Thyroid gland (tissue), 4 donors: ENCODE measurements around the gene RARG. TPM values are rescaled to one million over a fixed set of nuclear protein-coding genes. Genes with fewer than 3 reads are reported as not detected.

Source experiments
- DNase-seq, 2 donors: peaks; one replicate each; pipeline ENCODE4 v3.0.0-alpha.2; 2019
- H3K27ac ChIP-seq, 3 donors: fragments of 200-600 bp; sonication (generic); 1 replicate in 2 of 3; 2 replicates in 1 of 3; pipeline ENCODE4 v1.5.1; 2016 to 2019; ENCODE audit warnings: mild to moderate bottlenecking in 1 of 3, moderate library complexity in 1 of 3
- H3K27me3 ChIP-seq: fragments of 200-600 bp; sonication (generic); one replicate; pipeline ENCODE4 v1.5.1; 2019
- H3K36me3 ChIP-seq, 2 donors: fragments of 200-600 bp; sonication (generic); one replicate each; pipeline ENCODE4 v1.5.1; 2016 to 2019
- H3K4me1 ChIP-seq, 2 donors: fragments of 200-600 bp; sonication (generic); one replicate each; pipeline ENCODE4 v1.5.1; 2017 to 2019
- H3K4me3 ChIP-seq, 3 donors: fragments of 200-600 bp; sonication (generic); replicated peaks in 1 of 3; 1 replicate in 2 of 3; 2 replicates in 1 of 3; pipeline ENCODE4 v1.5.1; 2016; ENCODE audit warnings: mild to moderate bottlenecking in 1 of 3
- H3K9me3 ChIP-seq: fragments of 200-600 bp; sonication (generic); one replicate; pipeline ENCODE4 v1.5.1; 2017
- POLR2A ChIP-seq, 2 donors: fragments of 450-650 bp; IDR thresholded peaks; one replicate each; pipeline ENCODE4 v1.6.1; 2017; ENCODE audit warnings: antibody characterized with exemption in 2 of 2, mild to moderate bottlenecking in 2 of 2, moderate library complexity in 1 of 2
- WGBS, 2 donors: methylation state at CpG; one replicate each; pipeline ENCODE4 v1.1.5; 2017; 5-methylcytosine and 5-hydroxymethylcytosine counted together
- intact Hi-C: fragments of 100-400 bp; cut with DNase I; formaldehyde crosslinking; loops from one replicate; pipeline ENCODE4 v1.15.1; 2023
- total RNA-seq, 4 donors: library from RNA; depleted of rRNA; stranded (reverse); fragments of >200 nt; gene quantifications; one replicate each; pipeline ENCODE4 v1.2.3, GENCODE V29; 2016
- TF ChIP-seq, protein P1 (sequence below), 6 experiments: fragments of 200-600 bp in 3 of 6; fragments of 450-650 bp in 3 of 6; sonication (generic) in 3 of 6; IDR thresholded peaks; one replicate each; pipeline ENCODE4 v1.5.1; 2016 to 2019; ENCODE audit warnings: antibody characterized with exemption in 6 of 6, mild to moderate bottlenecking in 2 of 6, inconsistent platforms in 1 of 6, moderate library complexity in 1 of 6

RARG gene
- total RNA-seq, 4 donors from 2014 or later, result 13.6 to 27.7 (median 23.8) TPM

DNA sequence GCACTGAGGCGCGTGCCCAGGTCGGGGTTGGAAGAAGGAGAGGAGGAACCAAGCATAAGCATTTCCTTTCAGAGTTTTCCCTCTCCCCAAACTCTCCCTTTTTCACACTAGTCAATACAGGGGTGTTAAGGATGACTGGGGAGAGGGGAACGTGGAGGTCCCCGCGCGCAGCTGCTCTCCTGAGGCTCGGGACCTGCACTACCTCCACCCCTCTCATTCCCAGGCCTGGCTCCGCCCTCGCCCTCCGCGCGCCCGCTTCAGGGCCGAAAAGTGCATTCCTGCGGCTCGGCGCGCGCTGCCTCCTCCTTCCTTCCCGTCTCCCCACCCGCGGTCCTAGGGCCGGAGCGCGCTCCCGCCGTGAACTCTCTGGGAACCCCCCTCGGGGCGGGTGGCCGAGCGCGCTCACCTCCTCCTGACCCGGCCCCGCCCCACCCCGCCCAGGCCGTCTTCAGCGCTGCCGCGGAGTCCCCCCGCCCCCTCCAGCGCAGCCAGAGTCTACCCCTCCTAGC, 11.3 kb downstream of the RARG start:
- Histone ChIP-seq H3K4me3 (peak overlapping the region in 2 of 3 donors; percentile 16 to 60), H3K36me3 (no peaks in the 10 kb centered on the region), H3K27ac (peak overlapping the region; percentile 91 to 99 (median 98)), H3K9me3 (no peaks in the 10 kb centered on the region), H3K4me1 (peaks cover 31 to 70% of the 10 kb centered on the region in 2 donors), H3K27me3 (no peaks in the 10 kb centered on the region)
- intact Hi-C loops, result no loop called here
- no peak for TF ChIP-seq POLR2A (IDR thresholded peaks at IDR 0.05)
- TF ChIP-seq, protein P1, sequence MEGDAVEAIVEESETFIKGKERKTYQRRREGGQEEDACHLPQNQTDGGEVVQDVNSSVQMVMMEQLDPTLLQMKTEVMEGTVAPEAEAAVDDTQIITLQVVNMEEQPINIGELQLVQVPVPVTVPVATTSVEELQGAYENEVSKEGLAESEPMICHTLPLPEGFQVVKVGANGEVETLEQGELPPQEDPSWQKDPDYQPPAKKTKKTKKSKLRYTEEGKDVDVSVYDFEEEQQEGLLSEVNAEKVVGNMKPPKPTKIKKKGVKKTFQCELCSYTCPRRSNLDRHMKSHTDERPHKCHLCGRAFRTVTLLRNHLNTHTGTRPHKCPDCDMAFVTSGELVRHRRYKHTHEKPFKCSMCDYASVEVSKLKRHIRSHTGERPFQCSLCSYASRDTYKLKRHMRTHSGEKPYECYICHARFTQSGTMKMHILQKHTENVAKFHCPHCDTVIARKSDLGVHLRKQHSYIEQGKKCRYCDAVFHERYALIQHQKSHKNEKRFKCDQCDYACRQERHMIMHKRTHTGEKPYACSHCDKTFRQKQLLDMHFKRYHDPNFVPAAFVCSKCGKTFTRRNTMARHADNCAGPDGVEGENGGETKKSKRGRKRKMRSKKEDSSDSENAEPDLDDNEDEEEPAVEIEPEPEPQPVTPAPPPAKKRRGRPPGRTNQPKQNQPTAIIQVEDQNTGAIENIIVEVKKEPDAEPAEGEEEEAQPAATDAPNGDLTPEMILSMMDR (IDR thresholded peaks at IDR 0.05), result no peak
- WGBS, 2 donors, result 0 to 1% methylated on average over 24 to 27 of the region's 42 CpGs
- peak; percentile 96 for DNase-seq

DNA sequence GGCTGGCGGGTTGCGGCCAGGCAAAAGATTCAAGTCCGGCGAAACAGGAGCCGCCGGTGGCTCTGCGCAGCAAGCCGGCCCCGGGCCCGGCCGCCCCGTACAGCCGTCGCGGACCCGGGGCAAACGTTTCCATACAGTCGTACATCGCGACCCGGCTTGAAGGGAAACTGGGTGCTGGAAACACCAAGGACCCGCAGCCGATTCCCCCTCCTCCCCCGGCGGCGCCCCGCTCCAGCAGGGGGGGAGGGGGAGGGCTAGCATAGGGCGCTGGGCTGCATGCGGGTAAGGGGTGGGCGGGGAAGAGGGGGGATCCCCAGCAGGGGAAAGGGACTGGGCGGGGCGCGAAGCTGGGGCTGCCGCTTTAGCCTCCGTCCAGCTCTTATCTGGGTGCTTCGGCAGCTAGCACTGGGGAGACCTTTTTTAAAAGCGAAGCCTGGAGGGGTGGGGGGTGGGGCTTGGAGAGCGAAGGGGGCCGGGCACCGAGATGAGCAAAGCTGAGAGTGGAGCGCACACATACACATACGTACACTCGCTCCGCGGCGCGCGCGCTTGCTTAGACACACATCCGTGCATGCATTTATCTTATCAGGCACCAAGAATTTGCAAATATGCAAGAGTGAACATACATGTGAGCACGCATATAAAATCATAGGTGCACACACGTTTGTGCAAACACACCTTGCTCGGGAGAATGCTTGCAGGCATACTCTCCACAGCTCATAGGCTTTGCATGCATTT, 11.9 kb downstream of the RARG start:
- H3K4me1 ChIP-seq, result peaks cover 31 to 71% of the 10 kb centered on the region in 2 donors
- TF ChIP-seq, protein P1 (IDR thresholded peaks at IDR 0.05), result no peak
- no peak for TF ChIP-seq POLR2A (IDR thresholded peaks at IDR 0.05)
- peak; percentile 47 to 52 for DNase-seq

DNA sequence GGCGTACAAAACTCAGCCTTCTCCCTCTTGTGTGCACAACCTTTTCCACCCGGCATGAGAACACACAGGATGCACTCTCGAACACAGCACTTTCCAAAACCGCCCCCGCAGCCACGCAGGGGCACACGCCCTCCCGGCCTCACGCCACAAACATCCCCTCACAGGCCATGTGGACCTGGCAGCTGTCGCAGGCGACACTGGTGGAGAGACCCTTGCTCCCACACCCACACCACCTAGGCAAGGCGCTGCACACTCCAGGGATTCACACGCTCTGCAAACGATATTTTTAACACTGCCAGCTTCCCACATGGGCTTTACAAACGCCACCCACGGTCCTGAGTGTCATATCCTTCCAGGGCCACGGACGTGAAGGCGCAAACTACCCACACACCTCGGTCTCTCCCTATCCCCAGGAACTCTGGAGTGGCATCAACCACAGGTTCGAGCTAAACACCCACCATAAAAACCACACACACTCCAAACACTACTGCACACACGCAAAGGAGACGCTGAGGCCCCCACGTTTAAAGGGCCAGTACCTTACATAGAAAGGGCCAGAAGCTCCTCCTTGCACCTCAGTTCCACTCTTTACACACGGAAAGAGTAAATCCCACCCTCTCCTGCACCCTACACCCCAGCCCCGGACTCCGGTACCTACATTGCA, 12.6 kb downstream of the RARG start:
- WGBS, 2 donors, result 11 to 18% methylated on average over 26 to 27 of the region's 27 CpGs
- DNase-seq, result no peak
- peaks cover 25 to 68% of the 10 kb centered on the region in 2 donors for H3K4me1 ChIP-seq
- no peaks in the 10 kb centered on the region for H3K27me3 ChIP-seq
- intact Hi-C loops, result no loop called here
- H3K4me3 ChIP-seq, result peak overlapping the region; percentile 6 to 60 (median 6)
- no peak for TF ChIP-seq POLR2A (IDR thresholded peaks at IDR 0.05)
- TF ChIP-seq, protein P1 (IDR thresholded peaks at IDR 0.05), result no peak
- H3K9me3 ChIP-seq, result no peaks in the 10 kb centered on the region
- peaks cover 6 to 10% of the 10 kb centered on the region in 2 donors for H3K36me3 ChIP-seq
- H3K27ac ChIP-seq, result peak overlapping the region; percentile 35 to 98 (median 71)

More for the DNA sequence above, 11.9 kb downstream of the RARG start:
- intact Hi-C loops, result no loop called here
- no peaks in the 10 kb centered on the region for H3K27me3 ChIP-seq
- H3K9me3 ChIP-seq, result no peaks in the 10 kb centered on the region
- 0 to 1% methylated on average over 28 to 33 of the region's 53 CpGs for WGBS, 2 donors
- H3K36me3 ChIP-seq, result peaks cover 1 to 3% of the 10 kb centered on the region in 2 donors
- peak overlapping the region; percentile 6 to 60 (median 16) for H3K4me3 ChIP-seq
- peak overlapping the region; percentile 35 to 99 (median 98) for H3K27ac ChIP-seq

DNA sequence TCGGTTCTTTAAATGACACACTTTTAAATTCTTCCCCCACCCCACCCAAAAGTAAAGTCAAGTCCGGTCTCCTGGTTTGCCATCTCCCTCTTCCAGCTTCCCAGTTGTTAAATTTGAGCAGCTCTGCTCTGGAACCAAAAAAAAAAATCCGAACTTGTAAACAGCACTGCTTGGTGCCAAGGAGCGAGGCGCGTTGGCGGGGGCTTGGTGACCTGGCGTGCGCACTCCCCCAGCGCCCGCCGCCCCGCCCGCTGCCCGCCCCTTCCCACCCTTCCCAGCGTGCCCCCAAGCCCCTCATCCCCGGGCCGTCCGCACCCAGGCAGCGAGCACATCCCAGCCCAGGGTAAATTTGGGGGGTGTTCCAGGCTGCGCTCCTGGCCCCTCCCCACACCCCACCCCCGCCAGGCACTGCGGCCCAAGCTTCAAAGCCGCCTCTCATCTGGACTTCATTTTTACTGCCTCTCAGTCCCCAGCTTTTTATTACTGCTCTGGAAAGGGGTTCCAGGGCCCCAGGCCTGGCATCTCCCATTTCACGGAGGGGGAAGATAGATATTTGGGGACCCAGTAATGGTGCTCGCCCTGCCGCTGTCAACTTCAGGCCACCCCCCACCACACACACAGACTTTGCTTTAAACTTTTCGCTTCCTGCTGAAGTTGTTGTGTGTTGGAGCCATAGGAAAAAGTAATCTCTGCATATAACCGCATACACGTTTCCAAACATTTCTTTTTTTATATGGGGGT, 13.3 kb downstream of the RARG start:
- TF ChIP-seq, protein P1 (IDR thresholded peaks at IDR 0.05), result no peak
- no peak for TF ChIP-seq POLR2A (IDR thresholded peaks at IDR 0.05)
- intact Hi-C loops, result no loop called here
- WGBS, 2 donors, result 59 to 70% methylated on average over 24 to 28 of the region's 30 CpGs
- no peak for DNase-seq
- Histone ChIP-seq H3K36me3 (peaks cover 13% of the 10 kb centered on the region in 2 donors), H3K27ac (peak overlapping the region; percentile 35 to 98 (median 71)), H3K9me3 (no peaks in the 10 kb centered on the region), H3K27me3 (no peaks in the 10 kb centered on the region), H3K4me1 (peaks cover 20 to 61% of the 10 kb centered on the region in 2 donors), H3K4me3 (peak overlapping the region in 2 of 3 donors; percentile 6 to 60)
